HG02763 (cell line): ENCODE results near the gene PPP1R3E.

Experiments
- ATAC-seq: cut with Tn5 transposase; IDR thresholded peaks from one replicate; pipeline ENCODE4 v1.9.1; 2021; ENCODE audit warnings: mild to moderate bottlenecking, moderate library complexity; ENCODE audit not compliant: unreplicated experiment

PPP1R3E gene

GRCh38 chr14:23249824-23250223, 52.8 kb downstream of the PPP1R3E start:
- no peak for ATAC-seq

GRCh38 chr14:23248601-23249000, 54.1 kb downstream of the PPP1R3E start:
- ATAC-seq, result no peak
